NCI-H748 treated with DMSO at 0.1 percent for 48 hours (cell line): ENCODE results near the gene MIER2.
"Not testable (repeated sequence)": the region's sequence is repeated elsewhere in the genome, so short reads cannot be mapped to it uniquely, and the experiment has no call there.

Source experiments
- DNase-seq: peaks from one replicate; lab custom pipeline; 2025; lab: John Stamatoyannopoulos, UW

The MIER2 gene

DNA sequence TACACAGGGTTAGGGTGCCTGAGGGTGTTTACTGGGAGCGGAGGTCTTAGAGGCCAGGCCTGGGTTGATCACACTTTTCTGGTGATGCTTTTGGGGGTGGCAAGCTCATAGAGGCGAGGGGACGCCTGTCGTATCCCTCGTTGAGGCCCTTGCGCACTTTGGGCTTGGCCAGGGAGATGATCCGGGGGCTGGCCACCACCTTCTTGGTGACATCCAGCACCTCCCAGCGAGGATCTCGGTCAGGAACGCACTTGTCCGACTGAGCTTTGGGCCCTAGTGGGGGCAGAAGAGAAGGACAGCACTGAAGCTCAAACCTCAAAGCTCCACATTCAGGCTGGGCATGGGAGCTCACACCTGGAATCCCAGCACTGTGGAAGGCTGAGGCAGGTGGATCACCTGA lies 17.6 kb upstream of the MIER2 start:
- no peak for DNase-seq

DNA sequence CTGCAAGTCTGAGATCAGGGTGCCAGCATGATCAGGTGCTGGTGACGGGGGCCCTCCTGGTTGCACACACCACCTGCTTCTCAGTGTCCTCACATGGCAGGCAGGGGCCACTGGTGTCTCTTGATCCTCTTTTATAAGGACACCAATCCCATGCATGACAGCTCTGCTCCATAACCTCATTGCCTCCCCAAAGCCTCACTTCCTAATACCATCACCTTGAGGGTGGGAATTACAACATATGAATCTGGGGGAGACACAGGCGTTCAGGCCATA lies 15.0 kb upstream of the MIER2 start:
- no peak for DNase-seq

GRCh38 chr19:355536-355935 lies 10.9 kb upstream of the MIER2 start:
- DNase-seq = not testable (repeated sequence)

DNA sequence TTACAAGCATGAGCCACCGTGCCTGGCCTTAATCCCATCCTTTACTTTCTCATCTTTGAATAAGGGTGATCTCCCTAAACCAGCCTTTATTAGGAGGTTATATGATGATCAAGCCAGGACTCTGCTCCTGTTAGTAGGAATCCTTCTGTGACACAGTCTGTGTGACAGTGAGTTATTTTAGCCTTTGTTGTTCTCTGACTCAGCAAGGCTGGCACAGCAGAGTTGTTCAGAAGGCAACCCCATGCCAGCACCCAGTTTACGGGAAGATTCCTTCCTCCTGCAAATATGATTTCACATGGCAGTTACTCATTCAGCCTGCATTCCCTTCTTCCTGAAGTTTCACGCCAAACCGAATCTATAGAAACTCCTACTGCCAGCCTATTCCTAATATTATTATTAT lies 10.5 kb upstream of the MIER2 start:
- DNase-seq = no peak

DNA sequence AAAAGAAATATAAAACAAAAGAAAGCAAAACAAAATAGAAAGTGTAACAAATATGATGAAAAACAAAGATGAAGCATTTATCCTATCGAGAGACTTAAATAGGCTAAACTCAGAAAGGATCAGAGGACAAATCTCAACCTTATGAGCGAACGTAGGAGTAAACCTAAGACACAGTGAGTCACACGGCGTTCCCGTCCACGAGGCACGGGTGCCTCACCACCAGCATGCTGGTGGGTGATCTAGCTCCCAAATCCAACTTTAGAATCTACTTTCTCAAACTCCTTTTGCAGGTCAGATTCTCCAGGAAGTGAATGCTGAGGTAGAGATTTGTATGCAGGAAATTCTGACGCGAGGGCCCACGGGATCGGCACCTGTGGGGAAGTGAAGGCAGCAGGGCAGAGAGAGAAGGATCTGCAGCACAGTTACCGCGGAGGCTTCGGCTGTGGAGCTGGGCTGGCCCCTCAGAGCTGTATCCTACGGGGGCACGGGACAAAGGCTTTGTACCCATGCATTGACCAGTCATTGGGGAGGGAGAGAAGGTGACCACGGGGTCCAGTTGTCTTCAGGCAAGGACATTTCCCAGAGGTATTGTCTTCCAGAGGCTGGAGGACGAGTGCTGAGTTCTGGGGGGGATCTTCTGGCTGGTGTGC lies 7.5 kb upstream of the MIER2 start:
- DNase-seq = no peak

GRCh38 chr19:347946-348861 lies 3.6 kb upstream of the MIER2 start:
- DNase-seq = no peak

- no peak for DNase-seq
These were observed 804 bp upstream of the MIER2 start for GRCh38 chr19:345320-345879.

- DNase-seq = no peak
These were observed 513 bp downstream of the MIER2 start for GRCh38 chr19:343941-344624.

- DNase-seq = no peak
These were observed 1.1 kb downstream of the MIER2 start for GRCh38 chr19:343451-343931.

GRCh38 chr19:342801-343421 lies 1.7 kb downstream of the MIER2 start:
- DNase-seq = no peak

- no peak for DNase-seq
These were observed 2.5 kb downstream of the MIER2 start for GRCh38 chr19:342128-342455.

DNA sequence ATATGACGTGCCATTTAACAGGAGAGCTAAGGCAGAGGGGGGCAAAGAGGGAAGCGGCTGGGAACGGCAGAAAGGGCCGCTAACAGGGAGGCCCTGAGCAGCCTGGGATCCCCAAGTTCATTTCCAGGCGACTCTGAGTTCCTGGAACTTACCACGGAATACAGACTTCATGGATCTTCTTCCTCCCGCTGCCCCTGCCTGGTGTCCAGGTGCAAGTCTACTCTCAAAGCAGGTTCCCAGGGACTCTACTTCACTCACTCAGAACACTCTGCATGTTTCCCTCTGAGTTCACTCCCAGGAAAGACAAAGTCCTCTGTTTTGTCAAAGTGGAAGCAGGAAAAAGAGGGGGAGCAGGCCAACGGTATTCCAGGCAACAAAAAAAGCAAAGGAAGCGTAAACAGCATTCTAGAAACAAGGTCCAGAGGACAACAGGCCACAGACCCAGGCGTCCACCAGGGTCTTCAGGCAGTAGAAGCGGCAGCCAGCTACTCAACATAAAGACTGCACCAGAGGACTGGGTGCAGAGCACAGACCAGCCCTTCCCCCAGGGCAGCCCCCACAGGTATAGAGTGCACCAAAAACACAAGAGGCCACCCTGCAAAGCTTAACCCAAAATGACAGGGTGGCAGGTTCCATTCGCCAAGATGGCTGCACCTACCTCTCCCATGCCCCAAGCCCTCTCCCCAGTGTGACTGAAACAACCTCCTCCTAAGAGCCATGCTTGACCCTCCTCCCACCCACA lies 3.0 kb downstream of the MIER2 start:
- no peak for DNase-seq

GRCh38 chr19:340620-341385 lies 3.8 kb downstream of the MIER2 start:
- no peak for DNase-seq

DNA sequence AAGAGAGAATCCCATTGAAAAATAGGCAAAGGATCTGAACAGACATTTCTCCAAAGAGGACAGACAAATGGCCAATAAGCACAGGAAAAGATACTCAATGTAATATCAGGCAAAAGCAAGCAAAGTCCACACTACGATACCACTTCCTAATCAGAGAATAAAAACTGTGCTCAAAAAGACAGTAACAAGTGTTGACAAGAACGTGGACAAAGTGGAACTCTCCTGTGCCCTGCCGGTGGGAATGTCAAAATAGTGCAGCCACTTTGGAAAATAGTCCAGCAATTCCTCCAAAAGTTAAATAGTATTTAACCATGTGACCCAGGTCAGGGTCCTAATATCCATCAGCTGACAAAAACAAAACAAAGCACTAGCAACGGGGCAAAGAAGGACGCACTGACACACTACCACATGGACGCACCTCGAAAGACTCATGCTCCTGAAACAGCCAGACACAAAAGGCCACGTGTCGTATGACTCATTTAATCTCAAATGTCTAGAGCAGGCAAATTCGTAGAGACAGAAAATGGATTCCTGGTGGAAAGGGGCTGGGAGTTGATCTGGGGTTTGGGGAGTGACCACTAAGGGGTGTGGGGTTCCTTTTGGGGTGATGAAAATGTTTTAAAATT lies 5.2 kb downstream of the MIER2 start:
- DNase-seq = no peak

GRCh38 chr19:338421-338820 lies 6.2 kb downstream of the MIER2 start:
- no peak for DNase-seq

- DNase-seq = no peak
These were observed 8.5 kb downstream of the MIER2 start for GRCh38 chr19:336067-336614.

- no peak for DNase-seq
These were observed 9.0 kb downstream of the MIER2 start for GRCh38 chr19:335486-336066.

- no peak for DNase-seq
These were observed 9.5 kb downstream of the MIER2 start for GRCh38 chr19:335072-335471.

GRCh38 chr19:334296-335071 lies 10.1 kb downstream of the MIER2 start:
- no peak for DNase-seq
